PC-3 (cell line): ENCODE measurements around the gene HYLS1. TPM values are rescaled to one million over a fixed set of nuclear protein-coding genes. Genes with fewer than 3 reads are reported as not detected.

Experiments
- ATAC-seq: fragments of 200-7000 bp; cut with Tn5 transposase; 2 replicates; pipeline ENCODE4 v1.9.1; 2020; ENCODE audit warnings: mild to moderate bottlenecking, moderate library complexity
- BruUV-seq: library from RNA; stranded (reverse); fragments of 400-500 nt; replicated peaks from 2 replicates; lab custom pipeline; 2021; lab: Mats Ljungman, UMichigan
- CTCF ChIA-PET: fragments of 300-600 bp; sonication (Branson Sonifier 250); formaldehyde crosslinking; loops from one replicate; lab custom pipeline; 2022; ENCODE audit warnings: antibody characterized with exemption; lab: Charles Lee
- POLR2A ChIA-PET: fragments of 300-600 bp; sonication (Branson Sonifier 250); formaldehyde crosslinking; loops from one replicate; lab custom pipeline; 2022; ENCODE audit warnings: antibody characterized with exemption; ENCODE audit not compliant: unreplicated experiment; lab: Charles Lee
- DNase-seq: peaks from one replicate; pipeline ENCODE4 v3.0.0-alpha.2; 2015
- H2AFZ ChIP-seq: fragments of 300-600 bp; sonication (generic); 2 replicates; pipeline ENCODE4 v1.6.0; 2016; ENCODE audit warnings: antibody characterized with exemption, low read length
- H3F3A ChIP-seq: fragments of 300-600 bp; sonication (generic); one replicate; pipeline ENCODE4 v1.6.0; 2017; ENCODE audit warnings: antibody characterized with exemption, low read length, control low read depth, mild to moderate bottlenecking; ENCODE audit not compliant: unreplicated experiment
- H3K27ac ChIP-seq: fragments of 300-600 bp; sonication (generic); 2 replicates; pipeline ENCODE4 v1.5.1; 2016; ENCODE audit warnings: mild to moderate bottlenecking, low read length
- H3K27me3 ChIP-seq: fragments of 300-600 bp; sonication (generic); 2 replicates; pipeline ENCODE4 v1.6.1; 2016; ENCODE audit warnings: low read length, mixed read lengths
- H3K36me3 ChIP-seq: fragments of 300-600 bp; sonication (generic); 2 replicates; pipeline ENCODE4 v1.6.1; 2016; ENCODE audit warnings: low read depth, mixed run types, low read length, mixed read lengths
- H3K4me1 ChIP-seq: fragments of 300-600 bp; sonication (generic); 2 replicates; pipeline ENCODE4 v1.5.1; 2016; ENCODE audit warnings: low read length; ENCODE audit not compliant: insufficient read depth
- H3K4me2 ChIP-seq: fragments of 300-600 bp; sonication (generic); 2 replicates; pipeline ENCODE4 v1.6.0; 2016; ENCODE audit warnings: low read length
- H3K4me3 ChIP-seq: fragments of 300-600 bp; sonication (generic); 2 replicates; pipeline ENCODE4 v1.5.1; 2016; ENCODE audit warnings: mild to moderate bottlenecking, low read length, mixed read lengths
- H3K79me2 ChIP-seq: fragments of 300-600 bp; sonication (generic); 2 replicates; pipeline ENCODE4 v1.6.1; 2017; ENCODE audit warnings: low read length, mixed read lengths
- H3K9ac ChIP-seq: fragments of 300-600 bp; sonication (generic); 2 replicates; pipeline ENCODE4 v1.6.0; 2016; ENCODE audit warnings: mild to moderate bottlenecking, low read length
- H3K9me2 ChIP-seq: fragments of 300-600 bp; sonication (generic); replicated peaks from 2 replicates; pipeline ENCODE4 v1.6.1; 2016; ENCODE audit warnings: mixed run types, low read length, mixed read lengths
- H3K9me3 ChIP-seq: fragments of 300-600 bp; sonication (generic); 2 replicates; pipeline ENCODE4 v1.6.1; 2016; ENCODE audit warnings: low read length, mixed read lengths
- H4K20me1 ChIP-seq: fragments of 300-600 bp; sonication (generic); 2 replicates; pipeline ENCODE4 v1.6.1; 2016; ENCODE audit warnings: low read length, mixed read lengths
- CTCF ChIP-seq: fragments of 300-600 bp; sonication (generic); conservative IDR thresholded peaks from 2 replicates; pipeline ENCODE4 v1.5.1; 2017; ENCODE audit warnings: antibody characterized with exemption, low read depth, mild to moderate bottlenecking, low read length
- EZH2 ChIP-seq: fragments of 300-600 bp; sonication (generic); IDR thresholded peaks from one replicate; pipeline ENCODE4 v1.6.1; 2017; ENCODE audit warnings: antibody characterized with exemption, mild to moderate bottlenecking, low read length; ENCODE audit not compliant: unreplicated experiment
- EZH2phosphoT487 ChIP-seq: fragments of 300-600 bp; sonication (generic); IDR thresholded peaks from 2 replicates; pipeline ENCODE4 v1.6.1; 2018; ENCODE audit warnings: mild to moderate bottlenecking, antibody characterized with exemption, low read length, borderline replicate concordance
- intact Hi-C: fragments of 100-400 bp; cut with micrococcal nuclease; formaldehyde crosslinking; loops from 2 replicates; pipeline ENCODE4 v1.9.0; 2023
- total RNA-seq: library from RNA; depleted of rRNA; stranded (reverse); fragments of >200 nt; gene quantifications from 2 replicates; pipeline ENCODE4 v1.2.3, GENCODE V29; 2014

Gene HYLS1
- total RNA-seq, 1 experiment from 2014 or later, result 23.5 TPM

GRCh38 chr11:125945797-125946520 lies 58.5 kb downstream of the HYLS1 start, which contains the start of gene VSIG10L2:
VSIG10L2 (plus strand) TSS chr11:125946044; CDS start chr11:125946056, 12 bp downstream.
- Histone ChIP-seq H3K36me3 (no peaks in the 10 kb centered on the region), H3K4me3 (no peak within 1 kb of the TSS), H3K27me3 (no peaks in the 10 kb centered on the region), H3K27ac (no peak within 1 kb of the TSS), H3K4me2 (no peak within 1 kb of the TSS), H3K4me1 (peaks cover 6% of the 10 kb centered on the region; the same call in 1 of the 2 replicates), H2AFZ (no peak within 1 kb of the TSS), H3K9me3 (no peaks in the 10 kb centered on the region), H3K9me2 (no peaks in the 10 kb centered on the region), H3K79me2 (no peaks in the 10 kb centered on the region), H3F3A (no peaks in the 10 kb centered on the region), H4K20me1 (no peaks in the 10 kb centered on the region), H3K9ac (no peak within 1 kb of the TSS)
- ATAC-seq (no peak), DNase-seq (peak; percentile 31)
- POLR2A ChIA-PET, result no interaction called here
- TF ChIP-seq CTCF (no peak), EZH2phosphoT487 (no peak)
- intact Hi-C loops, result no loop called here
- CTCF ChIA-PET, result no interaction called here
- BruUV-seq, result no TSS peak

GRCh38 chr11:125946712-125947418 lies 59.4 kb downstream of the HYLS1 start:
- H3K79me2 ChIP-seq, result no peaks in the 10 kb centered on the region
- no peak overlapping the region for H3K4me2 ChIP-seq
- H4K20me1 ChIP-seq, result no peaks in the 10 kb centered on the region
- H3K27ac ChIP-seq, result no peak overlapping the region
- TF ChIP-seq EZH2phosphoT487, result no peak
- TF ChIP-seq CTCF, result no peak
- no peak for TF ChIP-seq EZH2
- DNase-seq (no peak), ATAC-seq (no peak)
- ChIA-PET CTCF (no interaction called here), POLR2A (no interaction called here)
- H3K4me3 ChIP-seq, result no peak overlapping the region
- H3K9me3 ChIP-seq, result no peaks in the 10 kb centered on the region
- H3K27me3 ChIP-seq, result no peaks in the 10 kb centered on the region
- no peaks in the 10 kb centered on the region for H3F3A ChIP-seq
- no TSS peak for BruUV-seq
- peaks cover 6% of the 10 kb centered on the region; the same call in 1 of the 2 replicates for H3K4me1 ChIP-seq
- intact Hi-C loops, result no loop called here
- H2AFZ ChIP-seq, result no peak overlapping the region
- H3K9me2 ChIP-seq, result no peaks in the 10 kb centered on the region
- no peak overlapping the region for H3K9ac ChIP-seq
- H3K36me3 ChIP-seq, result no peaks in the 10 kb centered on the region
